Fibroblast of pulmonary artery (primary cell): ENCODE results near the gene PRRC2B.

Experiments used
- DNase-seq: peaks from one replicate; pipeline ENCODE4 v3.0.0-alpha.2; 2010; ENCODE audit warnings: low read depth
- H3K4me3 ChIP-seq: replicated peaks from 2 replicates; pipeline ENCODE4 v1.5.1; 2011; ENCODE audit warnings: low read depth, mild to moderate bottlenecking, control low read depth, low read length, moderate library complexity
- CTCF ChIP-seq: IDR thresholded peaks from 2 replicates; pipeline ENCODE4 v1.5.1; 2011; ENCODE audit warnings: mild to moderate bottlenecking, control low read depth, low read length, inconsistent platforms; ENCODE audit errors: missing control alignments

PRRC2B gene

DNA sequence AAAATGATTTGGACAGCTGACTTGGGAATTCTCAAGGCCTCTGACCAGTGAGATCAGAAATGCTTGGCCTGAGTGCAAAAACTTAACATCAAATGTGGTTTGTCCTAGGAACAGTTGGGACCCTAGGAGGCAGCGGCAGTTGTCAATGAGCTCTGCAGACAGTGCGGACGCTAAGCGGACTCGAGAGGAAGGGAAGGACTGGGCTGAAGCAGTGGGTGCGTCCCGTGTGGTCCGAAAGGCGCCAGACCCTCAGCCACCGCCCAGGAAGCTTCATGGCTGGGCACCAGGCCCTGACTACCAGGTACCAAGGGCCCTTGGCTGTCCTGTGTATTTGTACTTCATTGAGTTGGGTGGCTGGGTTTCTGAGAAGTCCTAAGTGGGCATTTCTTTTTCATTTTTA lies 65.2 kb downstream of the PRRC2B start:
- TF ChIP-seq CTCF = no peak
- no peak for DNase-seq
- no peak overlapping the region for H3K4me3 ChIP-seq

GRCh38 chr9:131461166-131461565 lies 67.3 kb downstream of the PRRC2B start:
- DNase-seq = no peak
- no peak for TF ChIP-seq CTCF
- no peak overlapping the region for H3K4me3 ChIP-seq

- no peak for TF ChIP-seq CTCF
- DNase-seq = peak; percentile 35
- H3K4me3 ChIP-seq = no peak overlapping the region
These were observed 70.6 kb downstream of the PRRC2B start for GRCh38 chr9:131464354-131465000.

DNA sequence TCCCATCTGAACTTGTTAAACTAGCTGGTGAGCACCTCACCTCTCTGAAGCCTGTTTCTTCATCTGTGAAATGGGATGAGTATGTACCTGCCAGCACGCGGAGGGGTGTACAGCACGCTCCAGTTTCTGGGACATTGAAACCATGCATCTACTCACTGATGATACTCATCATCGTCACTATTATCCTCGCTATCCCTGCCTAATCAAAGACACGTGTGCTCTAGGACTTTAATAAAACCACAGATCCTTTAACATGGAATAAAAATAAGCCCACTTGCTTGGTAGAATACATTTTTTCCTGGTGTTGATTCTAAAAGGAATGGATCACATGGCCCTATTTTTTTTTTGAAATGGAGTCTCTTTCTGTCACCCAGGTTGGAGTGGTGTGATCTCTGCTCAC lies 71.5 kb downstream of the PRRC2B start:
- TF ChIP-seq CTCF = no peak
- H3K4me3 ChIP-seq = no peak overlapping the region
- no peak for DNase-seq

- TF ChIP-seq CTCF = no peak
- no peak overlapping the region for H3K4me3 ChIP-seq
- DNase-seq = no peak
These were observed 73.5 kb downstream of the PRRC2B start for GRCh38 chr9:131467214-131467935.

GRCh38 chr9:131468031-131468430 lies 74.1 kb downstream of the PRRC2B start:
- TF ChIP-seq CTCF = no peak
- no peak overlapping the region for H3K4me3 ChIP-seq
- no peak for DNase-seq

- DNase-seq = no peak
- TF ChIP-seq CTCF = no peak
These were observed 75.5 kb downstream of the PRRC2B start for GRCh38 chr9:131469356-131469755.

More at GRCh38 chr9:131469356-131469755, 75.5 kb downstream of the PRRC2B start:
- H3K4me3 ChIP-seq = no peak overlapping the region
